GM12878 (cell line): ENCODE results near the gene CCDC117.

ENCODE experiments used
- ASH2L ChIP-seq: fragments of 300-600, 200-600 bp; sonication (generic); IDR thresholded peaks from 2 replicates; pipeline ENCODE4 v1.6.1; 2017; ENCODE audit warnings: low read depth, mild to moderate bottlenecking, borderline replicate concordance
- CTCF ChIP-seq, 3 experiments: IDR thresholded peaks in 2 of 3; conservative IDR thresholded peaks in 1 of 3; 2 replicates each; pipeline ENCODE4 v1.5.1; 2011; ENCODE audit warnings: low read depth in 3 of 3, low read length in 3 of 3, mild to moderate bottlenecking in 3 of 3, control low read depth in 2 of 3, moderate library complexity in 2 of 3, inconsistent platforms in 1 of 3, mixed read lengths in 1 of 3; ENCODE audit not compliant: control insufficient read depth in 2 of 3, insufficient read depth in 1 of 3; ENCODE audit errors: extremely low read depth in 1 of 3
- EP300 ChIP-seq, 2 experiments: fragments of 150-350 bp in 1 of 2; IDR thresholded peaks; 2 replicates each; pipeline ENCODE4 v1.6.1; 2011 to 2012; ENCODE audit warnings: low read depth in 2 of 2, low read length in 2 of 2, borderline replicate concordance in 1 of 2, improper control_type of control experiment in 1 of 2, inconsistent platforms in 1 of 2; ENCODE audit not compliant: control insufficient read depth in 1 of 2
- EZH2 ChIP-seq: IDR thresholded peaks from 2 replicates; pipeline ENCODE4 v1.6.1; 2012; ENCODE audit warnings: low read depth, mild to moderate bottlenecking, control low read depth, inconsistent platforms, low read length, borderline replicate concordance; ENCODE audit not compliant: control insufficient read depth
- FOS ChIP-seq: IDR thresholded peaks from 3 replicates; pipeline ENCODE4 v1.6.1; 2011; ENCODE audit warnings: borderline replicate concordance; ENCODE audit not compliant: insufficient read length; ENCODE audit errors: extremely low read depth
- MAX ChIP-seq: IDR thresholded peaks from 2 replicates; pipeline ENCODE4 v1.6.1; 2012; ENCODE audit warnings: low read depth, low read length, improper control_type of control experiment
- SIN3A ChIP-seq: IDR thresholded peaks from 2 replicates; pipeline ENCODE4 v1.6.1; 2012; ENCODE audit warnings: low read depth, low read length, improper control_type of control experiment
- SPI1 ChIP-seq: IDR thresholded peaks from 2 replicates; pipeline ENCODE4 v1.6.1; 2011; ENCODE audit warnings: low read depth, mild to moderate bottlenecking, low read length, moderate library complexity, borderline replicate concordance; ENCODE audit not compliant: insufficient read depth
- SUPT20H ChIP-seq: IDR thresholded peaks from 2 replicates; pipeline ENCODE4 v1.6.1; 2011; ENCODE audit warnings: low read depth, mild to moderate bottlenecking, low read length, moderate library complexity, borderline replicate concordance; ENCODE audit not compliant: control insufficient read depth
- TCF12 ChIP-seq: IDR thresholded peaks from 2 replicates; pipeline ENCODE4 v1.6.1; 2011; ENCODE audit warnings: low read depth, mild to moderate bottlenecking, low read length

- no peak for TF ChIP-seq SUPT20H
- no peak for TF ChIP-seq EZH2
- TF ChIP-seq CTCF (IDR thresholded peaks at IDR 0.05 in 2 of 3, conservative IDR thresholded peaks at IDR 0.05 in 1 of 3; ENCODE audit: control insufficient read depth in 2 of 3, extremely low read depth in 1 of 3, insufficient read depth in 1 of 3, low read depth in 3 of 3, low read length in 3 of 3): no peak
- no peak for TF ChIP-seq TCF12
- TF ChIP-seq FOS: no peak
- no peak for TF ChIP-seq SPI1
- no peak for TF ChIP-seq SIN3A
- TF ChIP-seq EP300 (IDR thresholded peaks at IDR 0.05; ENCODE audit: borderline replicate concordance in 1 of 2, control insufficient read depth in 1 of 2, low read depth in 2 of 2, low read length in 2 of 2): no peak
- no peak for TF ChIP-seq ASH2L
- no peak for TF ChIP-seq MAX
Observed at GRCh38 chr22:28835630-28836189, 63.2 kb downstream of the CCDC117 start.
